Left lung (tissue), 10 donors: ENCODE data around the gene PHRF1. TPM values are rescaled to one million over a fixed set of nuclear protein-coding genes. Genes with fewer than 3 reads are reported as not detected.

Experiments
- ATAC-seq: fragments of 200-7000 bp; cut with Tn5 transposase; one replicate; pipeline ENCODE4 v1.9.1; 2020; ENCODE audit warnings: moderate library complexity
- DNase-seq, 4 donors: peaks; one replicate each; pipeline ENCODE4 v3.0.0-alpha.2; 2013 to 2020
- H3K27ac ChIP-seq, 2 donors: fragments of 200-600 bp; sonication (generic) in 1 of 2; one replicate each; pipeline versions ENCODE4 v1.5.0 to v1.8.0; 2020 to 2021
- H3K27me3 ChIP-seq, 2 donors: fragments of 200-600 bp; sonication (generic) in 1 of 2; one replicate each; pipeline versions ENCODE4 v1.5.0 to v1.8.0; 2020 to 2021
- H3K36me3 ChIP-seq, 2 donors: fragments of 200-600 bp; sonication (generic) in 1 of 2; one replicate each; pipeline versions ENCODE4 v1.5.0 to v1.8.0; 2020 to 2021
- H3K4me1 ChIP-seq, 2 donors: fragments of 200-600 bp; one replicate each; pipeline ENCODE4 v1.8.0; 2021
- H3K4me3 ChIP-seq, 2 donors: fragments of 200-600 bp; sonication (generic) in 1 of 2; one replicate each; pipeline versions ENCODE4 v1.5.0 to v1.8.0; 2020 to 2021; ENCODE audit warnings: mild to moderate bottlenecking in 1 of 2
- H3K9me3 ChIP-seq, 2 donors: fragments of 200-600 bp; sonication (generic) in 1 of 2; one replicate each; pipeline versions ENCODE4 v1.5.0 to v1.8.0; 2020 to 2021
- CTCF ChIP-seq, 2 donors: fragments of 200-600 bp; sonication (generic) in 1 of 2; IDR thresholded peaks; one replicate each; pipeline versions ENCODE4 v1.5.0 to v1.8.0; 2021; ENCODE audit warnings: antibody characterized with exemption in 2 of 2
- intact Hi-C, 2 donors: fragments of 100-400 bp; cut with DNase I; formaldehyde crosslinking; loops; one replicate each; pipeline versions ENCODE4 v1.11.2 to v1.14.2; 2022
- polyA plus RNA-seq, 6 donors: library from polyadenylated mRNA; unstranded; fragments of 120-200 nt; gene quantifications; one replicate each; pipeline ENCODE4 v1.2.1, GENCODE V29; 2013; ENCODE audit not compliant: insufficient read length in 6 of 6
- total RNA-seq, 2 donors: library from RNA; stranded (reverse); fragmentation: NEBNext Ultra II Directional; extraction: Animal tissue kit (Norgen Biotek cat#: 25700); gene quantifications; one replicate each; pipeline ENCODE4 v1.2.1, GENCODE V29; 2021
- donor health status: DM: no; HTN: yes; CAD: no.
- donor health status: DM: no; HTN: no; CAD: no.

The PHRF1 gene
- total and polyA plus RNA-seq, 8 donors: 18.6 to 32.7 (median 23.8) TPM

GRCh38 chr11:550021-550745 is 26.1 kb upstream of the PHRF1 start:
- no peak for TF ChIP-seq CTCF (IDR thresholded peaks at IDR 0.05)
- H3K27me3 ChIP-seq: peaks cover 6 to 28% of the 10 kb centered on the region in 2 donors
- H3K9me3 ChIP-seq: no peaks in the 10 kb centered on the region
- intact Hi-C loops: no loop called here
- peaks cover 8 to 11% of the 10 kb centered on the region in 2 donors for H3K4me1 ChIP-seq
- no peak for DNase-seq
- H3K36me3 ChIP-seq: no peaks in the 10 kb centered on the region
- no peak overlapping the region for H3K27ac ChIP-seq
- ATAC-seq: no peak
- H3K4me3 ChIP-seq: no peak overlapping the region

GRCh38 chr11:550746-551085 is 25.6 kb upstream of the PHRF1 start:
- peaks cover 11 to 33% of the 10 kb centered on the region in 2 donors for H3K27me3 ChIP-seq
- ATAC-seq (no peak), DNase-seq (no peak)
- H3K9me3 ChIP-seq: no peaks in the 10 kb centered on the region
- TF ChIP-seq CTCF (IDR thresholded peaks at IDR 0.05): no peak
- no peak overlapping the region for H3K27ac ChIP-seq
- intact Hi-C loops: no loop called here
- H3K36me3 ChIP-seq: no peaks in the 10 kb centered on the region
- H3K4me1 ChIP-seq: peaks cover 8 to 16% of the 10 kb centered on the region in 2 donors
- no peak overlapping the region for H3K4me3 ChIP-seq

GRCh38 chr11:551131-551530 is 25.1 kb upstream of the PHRF1 start:
- DNase-seq (no peak), ATAC-seq (no peak)
- H3K27me3 ChIP-seq: peaks cover 14 to 37% of the 10 kb centered on the region in 2 donors
- intact Hi-C loops: no loop called here
- no peaks in the 10 kb centered on the region for H3K36me3 ChIP-seq
- TF ChIP-seq CTCF (IDR thresholded peaks at IDR 0.05): no peak
- H3K4me1 ChIP-seq: peaks cover 8 to 20% of the 10 kb centered on the region in 2 donors
- no peak overlapping the region for H3K4me3 ChIP-seq
- H3K9me3 ChIP-seq: no peaks in the 10 kb centered on the region
- H3K27ac ChIP-seq: no peak overlapping the region

GRCh38 chr11:551596-551995 is 24.7 kb upstream of the PHRF1 start:
- H3K27me3 ChIP-seq: peaks cover 19 to 42% of the 10 kb centered on the region in 2 donors
- H3K4me1 ChIP-seq: peaks cover 8 to 23% of the 10 kb centered on the region in 2 donors
- no peaks in the 10 kb centered on the region for H3K9me3 ChIP-seq
- H3K36me3 ChIP-seq: no peaks in the 10 kb centered on the region
- intact Hi-C loops: no loop called here
- TF ChIP-seq CTCF (IDR thresholded peaks at IDR 0.05): no peak
- DNase-seq (no peak), ATAC-seq (no peak)
- no peak overlapping the region for H3K4me3 ChIP-seq
- H3K27ac ChIP-seq: no peak overlapping the region

- H3K36me3 ChIP-seq: no peaks in the 10 kb centered on the region
- no peak overlapping the region for H3K4me3 ChIP-seq
- TF ChIP-seq CTCF (IDR thresholded peaks at IDR 0.05): no peak
- peaks cover 28 to 59% of the 10 kb centered on the region in 2 donors for H3K27me3 ChIP-seq
- ATAC-seq (no peak), DNase-seq (no peak)
- intact Hi-C loops: no loop called here
- H3K9me3 ChIP-seq: no peaks in the 10 kb centered on the region
- no peak overlapping the region for H3K27ac ChIP-seq
- H3K4me1 ChIP-seq: peaks cover 8 to 23% of the 10 kb centered on the region in 2 donors
These were observed 22.9 kb upstream of the PHRF1 start for GRCh38 chr11:553083-553987.
